Measurements from ENCODE around the gene GNG12. TPM values are rescaled to one million over a fixed set of nuclear protein-coding genes. Genes with fewer than 3 reads are reported as not detected.
A peak's percentile ranks its signal among the peaks of the same experiment; 100 is the strongest.

The GNG12 gene
- total RNA-seq, 8 experiments from 2014 or later = 8.6 to 146 (median 51.7) TPM

DNA sequence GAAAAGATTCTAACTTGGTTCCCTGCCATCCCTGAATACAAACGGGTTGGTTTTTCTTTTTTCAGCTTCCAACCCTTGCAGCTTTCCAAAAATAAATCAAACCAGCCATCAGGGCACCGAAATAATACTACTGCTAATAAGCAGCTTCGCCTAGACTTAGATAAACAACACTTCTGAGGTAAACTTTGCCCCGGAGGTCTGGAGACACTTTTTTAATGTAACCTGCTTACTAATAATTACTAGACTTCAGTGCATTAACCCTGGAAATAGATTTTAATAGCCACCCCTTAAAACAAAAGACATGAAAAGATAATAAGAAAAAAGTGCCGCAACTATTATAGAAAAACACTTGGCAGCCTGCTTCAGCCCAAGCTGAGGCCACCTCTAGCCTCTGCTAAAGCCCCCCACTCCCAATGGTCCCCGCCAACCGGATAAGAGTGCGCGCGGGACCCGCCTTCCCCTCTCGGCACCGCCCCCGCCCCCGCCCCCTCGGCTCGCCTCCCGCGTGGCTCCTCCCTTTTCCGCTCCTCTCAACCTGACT, 148.7 kb downstream of the GNG12 start:
- Histone ChIP-seq H3K4me1 (replicated peaks in 1 of 2) (peaks cover 12 to 16% of the 10 kb centered on the region in 2 donors), H3K27ac (no peak overlapping the region), H3K4me3 (peak overlapping the region in 4 of 5 donors; percentile 7 to 64 (median 59))
- 0 to 43% (median 10%) methylated on average over 1 to 18 of the region's 20 CpGs; no CpG with 5 or more reads in 1 of the 10 experiments for WGBS, 10 experiments
- in situ Hi-C loops (cut with MboI; ENCODE audit: low pct_unique_long_range_greater_than_20kb in 2 of 9, low sequenced_read_pairs in 9 of 9, unreplicated experiment in 9 of 9) = loop anchor here in 1 of 9 experiments (25.0 kb wide), 1 partner anchor 147 kb away; no protein-coding TSS in a partner anchor
- ATAC-seq (replicated peaks in 6 of 8) = no peak

DNA sequence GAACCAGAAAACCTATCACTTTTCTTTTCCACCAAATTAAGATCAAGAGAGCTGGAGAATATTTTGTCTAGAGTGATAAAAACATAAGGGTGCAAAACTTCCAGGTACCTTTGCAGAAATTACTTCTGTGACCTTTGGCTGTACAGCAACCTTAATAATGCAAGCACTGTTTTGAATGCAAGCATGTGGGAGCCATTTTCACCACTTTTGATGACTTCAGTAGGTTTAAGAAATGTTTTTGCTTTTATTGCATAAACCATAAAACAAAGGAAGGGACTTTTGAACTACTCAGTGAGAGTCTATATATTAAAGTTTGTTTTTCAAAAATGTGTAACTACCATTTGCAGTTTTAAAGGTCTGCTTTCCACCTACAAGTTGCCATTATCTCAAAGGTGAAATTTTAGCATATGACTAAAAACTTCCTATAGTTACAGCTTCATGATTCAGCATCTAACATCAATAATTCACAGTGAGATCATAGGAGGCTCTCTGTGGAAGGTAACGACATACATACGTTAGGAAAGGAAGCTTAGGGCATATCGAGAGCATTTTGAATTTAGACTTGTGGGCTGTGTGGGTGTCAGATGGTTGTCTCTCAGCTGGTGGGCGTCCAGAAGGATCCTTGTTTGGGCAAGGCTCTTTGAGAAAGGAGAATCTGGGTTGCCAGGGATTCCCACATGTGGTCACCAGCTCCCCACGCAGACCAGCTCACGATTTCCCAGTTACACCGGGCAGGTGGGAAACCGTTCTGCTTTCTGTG, 149.3 kb downstream of the GNG12 start:
- peaks cover 12 to 13% of the 10 kb centered on the region in 2 donors for H3K4me1 ChIP-seq (replicated peaks in 1 of 2)
- no peak for ATAC-seq (replicated peaks in 6 of 8)
- in situ Hi-C loops (cut with MboI; ENCODE audit: low pct_unique_long_range_greater_than_20kb in 2 of 9, low sequenced_read_pairs in 9 of 9, unreplicated experiment in 9 of 9) = loop anchor here in 1 of 9 experiments (25.0 kb wide), 1 partner anchor 147 kb away; no protein-coding TSS in a partner anchor
- H3K27ac ChIP-seq = no peak overlapping the region
- H3K4me3 ChIP-seq = no peak overlapping the region
- WGBS, 10 experiments = 0 to 83% (median 60%) methylated on average over 2 to 8 of the region's 8 CpGs; no CpG with 5 or more reads in 2 of the 10 experiments

DNA sequence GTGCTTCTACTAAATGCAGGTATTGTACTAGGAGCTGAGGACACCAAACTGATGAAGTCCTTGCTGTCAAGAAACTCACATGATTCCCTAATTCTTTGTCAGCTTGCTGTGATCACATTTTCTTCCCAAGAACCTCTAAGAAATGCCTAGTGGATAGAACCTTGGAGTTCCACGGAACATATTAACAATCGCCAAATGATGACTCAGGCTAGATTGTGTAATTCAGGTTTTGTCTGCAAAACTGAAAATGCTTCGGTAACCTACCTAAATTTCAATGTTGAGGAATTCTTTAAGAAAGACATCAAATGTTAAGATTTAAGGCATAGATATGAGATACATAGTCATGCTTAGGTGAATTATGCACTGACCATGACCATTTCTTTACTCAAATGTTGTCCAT, 150.0 kb downstream of the GNG12 start:
- Histone ChIP-seq H3K4me1 (replicated peaks in 1 of 2) (peaks cover 12% of the 10 kb centered on the region in 2 donors), H3K4me3 (no peak overlapping the region), H3K27ac (no peak overlapping the region)
- in situ Hi-C loops (cut with MboI; ENCODE audit: low pct_unique_long_range_greater_than_20kb in 2 of 9, low sequenced_read_pairs in 9 of 9, unreplicated experiment in 9 of 9) = loop anchor here in 1 of 9 experiments (25.0 kb wide), 1 partner anchor 146 kb away; no protein-coding TSS in a partner anchor
- 0 to 100% (median 60%) methylated on average over 2 to 3 of the region's 3 CpGs; no CpG with 5 or more reads in 2 of the 10 experiments for WGBS, 10 experiments
- no peak for ATAC-seq (replicated peaks in 6 of 8)

DNA sequence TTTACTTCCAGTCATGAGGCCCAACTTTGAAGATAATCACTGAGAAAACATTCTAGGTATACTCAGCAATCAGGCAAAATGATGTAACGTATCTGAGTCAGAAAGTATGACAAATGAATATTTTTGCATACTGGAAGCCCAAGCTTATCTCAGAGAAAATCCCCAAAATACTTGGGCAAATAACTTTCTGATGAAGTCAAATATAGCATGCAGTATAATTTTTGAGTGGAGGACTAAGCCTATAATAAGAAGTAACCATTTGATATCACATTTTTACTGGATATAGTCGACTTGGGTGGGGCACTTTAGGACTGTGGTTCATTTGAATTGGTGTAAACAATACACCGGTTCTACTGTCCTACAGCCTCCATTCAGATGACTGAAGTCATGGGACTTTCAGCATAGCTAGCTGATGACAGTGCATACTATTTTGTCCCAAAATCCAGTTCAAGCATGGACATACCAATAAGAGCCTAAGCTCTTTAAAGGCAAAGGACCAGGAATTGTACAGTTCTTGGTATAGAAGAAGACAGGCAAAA, 150.5 kb downstream of the GNG12 start:
- in situ Hi-C loops (cut with MboI; ENCODE audit: low pct_unique_long_range_greater_than_20kb in 2 of 9, low sequenced_read_pairs in 9 of 9, unreplicated experiment in 9 of 9) = loop anchor here in 1 of 9 experiments (25.0 kb wide), 1 partner anchor 145 kb away; no protein-coding TSS in a partner anchor
- Histone ChIP-seq H3K4me1 (replicated peaks in 1 of 2) (peaks cover 8 to 12% of the 10 kb centered on the region in 2 donors), H3K4me3 (no peak overlapping the region), H3K27ac (no peak overlapping the region)
- WGBS, 10 experiments = 0 to 92% (median 70%) methylated on average over 1 to 3 of the region's 3 CpGs; no CpG with 5 or more reads in 1 of the 10 experiments
- ATAC-seq (replicated peaks in 6 of 8) = peak in 2 of 8 experiments; percentile 5 to 11

DNA sequence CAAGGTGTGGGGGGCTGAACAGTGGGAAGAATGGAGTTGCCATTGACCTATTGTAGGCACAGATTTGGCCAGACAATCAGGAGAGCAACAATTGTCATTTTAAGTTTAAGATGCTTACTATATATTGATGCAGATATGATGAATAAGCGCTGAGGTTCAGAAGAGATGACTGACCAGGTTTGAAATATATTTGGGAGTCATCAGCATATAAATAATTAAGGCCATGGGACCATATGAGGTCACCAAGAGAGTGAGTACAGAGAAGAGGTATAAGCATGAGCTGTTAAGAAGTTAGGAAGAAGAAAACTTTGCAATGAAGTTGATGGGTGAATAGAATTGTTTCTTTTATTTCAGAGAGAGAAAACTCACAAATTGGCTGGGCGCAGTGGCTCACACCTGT, 152.8 kb downstream of the GNG12 start:
- 78 to 100% (median 95%) methylated on average over 1 to 2 of the region's 2 CpGs; no CpG with 5 or more reads in 3 of the 10 experiments for WGBS, 10 experiments
- Histone ChIP-seq H3K4me3 (no peak overlapping the region), H3K4me1 (replicated peaks in 1 of 2) (peaks cover 2 to 4% of the 10 kb centered on the region in 2 donors), H3K27ac (no peak overlapping the region)
- in situ Hi-C loops (cut with MboI; ENCODE audit: low pct_unique_long_range_greater_than_20kb in 2 of 9, low sequenced_read_pairs in 9 of 9, unreplicated experiment in 9 of 9) = loop anchor here in 1 of 9 experiments (25.0 kb wide), 1 partner anchor 143 kb away; no protein-coding TSS in a partner anchor
- no peak for ATAC-seq (replicated peaks in 6 of 8)

DNA sequence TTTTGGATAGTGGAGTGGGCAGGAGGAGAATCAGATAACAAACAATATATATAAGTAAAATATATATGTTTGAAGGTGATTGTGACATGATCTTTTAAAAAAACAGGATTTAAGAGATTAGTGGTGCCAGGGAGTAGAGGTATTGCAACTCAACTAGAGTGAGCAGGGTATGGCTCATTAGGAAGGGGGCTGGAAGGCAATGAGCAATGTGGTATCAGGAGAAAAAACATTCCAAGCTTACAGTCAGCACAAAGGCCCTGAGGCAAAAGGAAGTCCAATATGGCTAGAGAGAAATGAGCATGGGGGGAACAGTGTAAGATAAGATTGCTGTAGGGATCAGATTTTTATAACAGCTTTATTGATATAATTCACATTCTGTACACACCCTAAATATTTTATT, 153.6 kb downstream of the GNG12 start:
- Histone ChIP-seq H3K27ac (no peak overlapping the region), H3K4me3 (no peak overlapping the region), H3K4me1 (replicated peaks in 1 of 2) (peaks cover 4 to 7% of the 10 kb centered on the region in 2 donors)
- in situ Hi-C loops (cut with MboI; ENCODE audit: low pct_unique_long_range_greater_than_20kb in 2 of 9, low sequenced_read_pairs in 9 of 9, unreplicated experiment in 9 of 9) = loop anchor here in 1 of 9 experiments (25.0 kb wide), 1 partner anchor 142 kb away; no protein-coding TSS in a partner anchor
- ATAC-seq (replicated peaks in 6 of 8) = no peak

DNA sequence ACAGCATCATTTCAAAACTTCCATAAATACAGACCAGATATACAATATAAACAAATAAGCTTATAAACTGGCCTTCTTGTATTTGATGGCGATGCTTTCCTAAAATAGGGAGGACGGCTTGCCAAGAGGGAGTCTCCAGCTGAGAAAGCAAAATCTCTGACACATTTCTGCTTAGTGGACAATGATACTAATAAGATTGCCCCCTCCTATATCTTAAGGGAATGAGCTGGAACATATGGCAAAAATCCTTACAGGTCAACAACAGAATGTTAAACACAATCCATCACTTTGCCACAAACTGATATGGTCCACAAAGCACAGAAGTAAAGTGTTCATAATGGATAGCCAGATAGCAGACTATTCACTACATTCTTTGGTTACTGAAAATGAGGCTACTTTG, 155.3 kb downstream of the GNG12 start:
- 40 to 100% (median 90%) methylated on average over 1 to 2 of the region's 2 CpGs; no CpG with 5 or more reads in 3 of the 10 experiments for WGBS, 10 experiments
- no peak overlapping the region for H3K4me3 ChIP-seq
- H3K4me1 ChIP-seq (replicated peaks in 1 of 2) = peaks cover 0 to 14% of the 10 kb centered on the region in 2 donors
- no peak for ATAC-seq (replicated peaks in 6 of 8)
- in situ Hi-C loops (cut with MboI; ENCODE audit: low pct_unique_long_range_greater_than_20kb in 2 of 9, low sequenced_read_pairs in 9 of 9, unreplicated experiment in 9 of 9) = loop anchor here in 1 of 9 experiments (25.0 kb wide), 1 partner anchor 141 kb away; no protein-coding TSS in a partner anchor
- no peak overlapping the region for H3K27ac ChIP-seq

DNA sequence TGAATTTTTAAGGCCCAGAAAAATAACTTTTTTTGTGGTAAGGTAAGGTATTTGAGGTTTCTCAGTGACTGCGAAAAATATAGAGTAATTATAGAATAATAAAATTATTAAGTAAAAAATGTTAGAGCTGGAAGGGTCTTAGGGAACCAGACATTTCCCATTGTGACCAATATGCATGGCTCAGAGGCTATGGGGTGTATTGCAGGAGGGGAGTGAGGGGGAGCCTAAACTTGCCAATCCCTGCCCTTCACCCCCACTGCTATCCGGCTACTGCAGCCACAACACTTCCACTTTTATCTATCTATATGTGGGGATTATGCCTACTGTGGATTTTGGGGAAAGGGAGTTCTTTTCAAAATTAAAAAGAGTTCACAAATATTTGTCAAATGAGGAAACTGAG, 155.9 kb downstream of the GNG12 start:
- Histone ChIP-seq H3K4me3 (no peak overlapping the region), H3K4me1 (replicated peaks in 1 of 2) (peaks cover 0 to 14% of the 10 kb centered on the region in 2 donors), H3K27ac (no peak overlapping the region)
- ATAC-seq (replicated peaks in 6 of 8) = no peak
- 100% methylated on average over 1 to 2 of the region's 2 CpGs; no CpG with 5 or more reads in 4 of the 10 experiments for WGBS, 10 experiments
- in situ Hi-C loops (cut with MboI; ENCODE audit: low pct_unique_long_range_greater_than_20kb in 2 of 9, low sequenced_read_pairs in 9 of 9, unreplicated experiment in 9 of 9) = loop anchor here in 1 of 9 experiments (25.0 kb wide), 1 partner anchor 140 kb away; no protein-coding TSS in a partner anchor

DNA sequence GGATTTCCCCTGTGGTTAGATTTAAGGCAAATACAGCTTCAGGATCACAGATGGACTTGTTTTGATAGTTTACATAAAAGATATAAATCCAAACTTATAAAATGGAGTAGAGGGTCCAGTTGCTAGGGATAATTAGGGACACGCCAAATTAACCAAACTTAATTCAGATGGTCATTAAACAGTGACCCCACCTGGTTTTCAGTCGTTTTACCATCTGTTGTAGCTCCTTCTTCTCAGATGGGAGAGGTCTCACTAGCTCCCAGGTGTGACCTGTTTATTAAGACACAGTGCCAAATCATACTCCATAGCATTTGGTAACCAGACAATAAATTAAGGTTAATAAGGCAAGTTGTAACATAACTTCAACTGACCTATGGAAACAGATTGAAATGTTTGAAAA, 156.3 kb downstream of the GNG12 start:
- no peak for ATAC-seq (replicated peaks in 6 of 8)
- no peak overlapping the region for H3K4me3 ChIP-seq
- H3K27ac ChIP-seq = no peak overlapping the region
- in situ Hi-C loops (cut with MboI; ENCODE audit: low pct_unique_long_range_greater_than_20kb in 2 of 9, low sequenced_read_pairs in 9 of 9, unreplicated experiment in 9 of 9) = loop anchor here in 1 of 9 experiments (25.0 kb wide), 1 partner anchor 140 kb away; no protein-coding TSS in a partner anchor
- 33 to 100% (median 69%) methylated on average over 1 to 2 of the region's 2 CpGs; no CpG with 5 or more reads in 1 of the 10 experiments for WGBS, 10 experiments
- peaks cover 0 to 14% of the 10 kb centered on the region in 2 donors for H3K4me1 ChIP-seq (replicated peaks in 1 of 2)

DNA sequence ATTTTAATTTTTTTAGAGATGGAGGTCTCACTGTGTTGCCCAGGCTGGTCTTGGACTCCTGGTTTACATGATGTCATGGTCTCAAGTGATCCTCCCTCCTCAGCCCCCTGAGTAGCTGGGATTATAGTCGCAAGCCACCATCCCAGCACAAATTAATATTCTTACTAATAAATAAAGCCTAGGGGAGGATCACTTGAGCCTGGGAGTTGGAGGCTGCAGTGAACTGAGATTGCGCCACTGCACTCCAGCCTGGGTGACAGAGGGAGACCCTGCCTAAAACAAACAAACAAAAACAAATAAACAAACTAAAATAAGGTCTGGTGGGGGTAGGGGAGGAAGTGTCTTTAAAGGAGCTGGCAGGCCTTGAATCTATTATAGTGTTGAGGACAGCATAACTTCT, 157.0 kb downstream of the GNG12 start:
- H3K4me1 ChIP-seq (replicated peaks in 1 of 2) = peaks cover 0 to 14% of the 10 kb centered on the region in 2 donors
- in situ Hi-C loops (cut with MboI; ENCODE audit: low pct_unique_long_range_greater_than_20kb in 2 of 9, low sequenced_read_pairs in 9 of 9, unreplicated experiment in 9 of 9) = loop anchor here in 1 of 9 experiments (25.0 kb wide), 1 partner anchor 139 kb away; no protein-coding TSS in a partner anchor
- ATAC-seq (replicated peaks in 6 of 8) = no peak
- WGBS, 10 experiments = 70 to 100% (median 89%) methylated on average over 1 to 2 of the region's 2 CpGs; no CpG with 5 or more reads in 2 of the 10 experiments
- H3K27ac ChIP-seq = no peak overlapping the region
- no peak overlapping the region for H3K4me3 ChIP-seq

DNA sequence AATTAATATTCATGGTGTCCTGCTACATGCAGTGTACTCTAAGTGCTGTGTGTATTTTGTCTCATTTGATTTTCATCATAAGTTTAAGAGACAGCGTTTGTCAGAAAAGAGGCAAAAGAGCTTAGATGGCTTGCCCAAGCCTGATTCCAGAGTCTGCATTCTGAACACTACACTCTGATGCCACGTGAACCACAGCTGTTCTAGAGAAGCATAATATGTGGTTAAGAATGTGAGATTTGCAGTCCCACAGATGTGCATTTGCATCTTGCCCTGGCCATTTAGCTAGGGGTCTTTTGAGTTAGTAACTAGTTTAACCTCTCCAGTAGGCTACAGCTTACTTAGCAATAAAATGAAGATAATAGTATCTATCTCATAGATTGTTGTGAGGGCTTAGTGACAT, 157.5 kb downstream of the GNG12 start:
- peak in 3 of 8 experiments; percentile 24 to 89 (median 67) for ATAC-seq (replicated peaks in 6 of 8)
- no peak overlapping the region for H3K4me3 ChIP-seq
- WGBS, 10 experiments = 0 to 92% (median 63%) methylated on average over 1 to 2 of the region's 2 CpGs
- in situ Hi-C loops (cut with MboI; ENCODE audit: low pct_unique_long_range_greater_than_20kb in 2 of 9, low sequenced_read_pairs in 9 of 9, unreplicated experiment in 9 of 9) = loop anchor here in 1 of 9 experiments (25.0 kb wide), 1 partner anchor 138 kb away; no protein-coding TSS in a partner anchor
- H3K27ac ChIP-seq = no peak overlapping the region
- peaks cover 0 to 14% of the 10 kb centered on the region in 2 donors for H3K4me1 ChIP-seq (replicated peaks in 1 of 2)

DNA sequence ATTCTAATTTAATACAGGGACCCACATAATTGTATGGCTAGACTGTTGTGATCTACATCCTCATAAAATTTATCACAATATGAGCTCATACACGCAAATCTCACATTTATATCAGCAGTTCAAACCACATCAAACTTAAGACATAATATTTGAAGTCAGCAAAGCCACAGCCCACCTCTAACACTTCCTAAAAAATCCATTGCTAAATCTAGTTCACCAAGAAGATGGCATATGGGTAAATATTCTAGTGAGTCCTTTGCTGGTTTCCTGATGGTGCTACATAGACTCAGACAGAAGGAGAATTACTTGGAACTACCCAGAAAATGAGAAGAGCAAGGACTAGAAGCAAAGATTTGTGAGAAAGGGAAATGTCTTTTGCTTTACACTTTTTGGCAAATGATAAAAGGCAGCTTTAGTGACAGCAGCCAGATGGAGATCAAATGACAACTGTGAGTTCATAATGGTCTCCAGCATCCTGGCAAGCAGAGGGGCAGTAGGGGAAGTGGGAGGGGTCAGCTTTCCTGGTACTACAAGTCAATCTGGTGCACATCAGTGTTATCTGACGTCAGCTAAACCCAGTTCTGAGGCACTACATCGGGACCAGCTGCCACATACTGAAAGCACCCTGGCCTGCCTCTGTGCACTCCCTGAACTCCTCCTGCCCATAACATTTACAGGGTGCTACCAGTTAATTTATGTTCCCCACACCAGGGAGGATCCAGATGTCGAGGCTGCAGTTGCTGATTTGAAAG, 158.8 kb downstream of the GNG12 start:
- peak; percentile 79 to 99 (median 96) for ATAC-seq (replicated peaks in 6 of 8)
- Histone ChIP-seq H3K27ac (peak overlapping the region in 1 of 2 donors; percentile 36), H3K4me1 (replicated peaks in 1 of 2) (peaks cover 0 to 14% of the 10 kb centered on the region in 2 donors), H3K4me3 (no peak overlapping the region)
- 32 to 91% (median 48%) methylated on average over 1 to 4 of the region's 4 CpGs; no CpG with 5 or more reads in 2 of the 10 experiments for WGBS, 10 experiments
- in situ Hi-C loops (cut with MboI; ENCODE audit: low pct_unique_long_range_greater_than_20kb in 2 of 9, low sequenced_read_pairs in 9 of 9, unreplicated experiment in 9 of 9) = loop anchor here in 1 of 9 experiments (25.0 kb wide), 1 partner anchor 137 kb away; no protein-coding TSS in a partner anchor

Measured in motor neuron (in vitro differentiated cells).